Measurements from ENCODE around the gene MEIS1.

- no peak for TF ChIP-seq CTCF (conservative IDR thresholded peaks at IDR 0.05; ENCODE audit: low read depth, low read length)
- TF ChIP-seq EZH2 (IDR thresholded peaks at IDR 0.05; ENCODE audit: low read length, unreplicated experiment) = no peak
- no peak for TF ChIP-seq EZH2phosphoT487 (IDR thresholded peaks at IDR 0.05; ENCODE audit: borderline replicate concordance, low read length)
Measured at GRCh38 chr2:66464930-66465637, 30.2 kb downstream of the MEIS1 start.
